ENCODE measurements around the gene BMPR1A. TPM values are rescaled to one million over a fixed set of nuclear protein-coding genes. Genes with fewer than 3 reads are reported as not detected.

Gene BMPR1A
- total RNA-seq, 4 donors from 2014 or later = 25.6 to 46.2 (median 34.7) TPM

DNA sequence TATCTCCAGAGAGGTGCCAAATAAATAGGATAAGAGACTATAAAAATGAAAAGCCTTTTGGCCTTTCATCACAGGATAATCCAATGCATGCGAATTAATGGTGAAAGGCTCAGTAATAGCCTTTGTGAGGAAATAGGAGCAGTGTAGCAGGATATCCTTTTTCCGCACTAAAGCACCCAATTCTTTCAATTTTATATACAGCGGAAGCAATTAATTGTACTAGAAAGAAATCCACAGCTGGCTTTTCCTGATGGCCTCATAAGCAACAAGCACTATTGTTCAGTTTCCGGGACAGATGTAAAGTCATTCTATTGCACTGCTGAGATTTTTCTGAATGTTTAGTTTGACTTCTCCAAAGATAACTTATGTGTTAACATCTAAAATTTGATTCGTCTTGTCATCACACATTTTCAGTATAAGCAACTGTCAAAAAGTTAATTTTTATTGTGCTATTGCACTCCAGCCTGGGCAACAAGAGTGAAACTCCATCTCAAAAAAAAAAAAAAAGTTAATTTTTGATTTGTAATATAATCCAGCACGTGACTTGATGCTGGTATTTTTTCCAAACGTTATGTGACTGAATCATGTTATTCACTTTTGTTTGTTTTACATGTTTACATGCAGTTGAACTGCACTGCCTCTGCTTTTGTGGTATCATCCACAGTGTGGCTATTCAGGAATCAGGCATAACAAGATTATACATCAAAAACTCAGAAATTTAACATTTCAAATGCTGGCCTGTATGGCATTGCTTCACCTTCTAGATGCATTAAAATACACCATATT lies 8.4 kb upstream of the BMPR1A start:
- TF ChIP-seq, protein P1, sequence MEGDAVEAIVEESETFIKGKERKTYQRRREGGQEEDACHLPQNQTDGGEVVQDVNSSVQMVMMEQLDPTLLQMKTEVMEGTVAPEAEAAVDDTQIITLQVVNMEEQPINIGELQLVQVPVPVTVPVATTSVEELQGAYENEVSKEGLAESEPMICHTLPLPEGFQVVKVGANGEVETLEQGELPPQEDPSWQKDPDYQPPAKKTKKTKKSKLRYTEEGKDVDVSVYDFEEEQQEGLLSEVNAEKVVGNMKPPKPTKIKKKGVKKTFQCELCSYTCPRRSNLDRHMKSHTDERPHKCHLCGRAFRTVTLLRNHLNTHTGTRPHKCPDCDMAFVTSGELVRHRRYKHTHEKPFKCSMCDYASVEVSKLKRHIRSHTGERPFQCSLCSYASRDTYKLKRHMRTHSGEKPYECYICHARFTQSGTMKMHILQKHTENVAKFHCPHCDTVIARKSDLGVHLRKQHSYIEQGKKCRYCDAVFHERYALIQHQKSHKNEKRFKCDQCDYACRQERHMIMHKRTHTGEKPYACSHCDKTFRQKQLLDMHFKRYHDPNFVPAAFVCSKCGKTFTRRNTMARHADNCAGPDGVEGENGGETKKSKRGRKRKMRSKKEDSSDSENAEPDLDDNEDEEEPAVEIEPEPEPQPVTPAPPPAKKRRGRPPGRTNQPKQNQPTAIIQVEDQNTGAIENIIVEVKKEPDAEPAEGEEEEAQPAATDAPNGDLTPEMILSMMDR (IDR thresholded peaks at IDR 0.05; ENCODE audit: low read depth) = no peak

DNA sequence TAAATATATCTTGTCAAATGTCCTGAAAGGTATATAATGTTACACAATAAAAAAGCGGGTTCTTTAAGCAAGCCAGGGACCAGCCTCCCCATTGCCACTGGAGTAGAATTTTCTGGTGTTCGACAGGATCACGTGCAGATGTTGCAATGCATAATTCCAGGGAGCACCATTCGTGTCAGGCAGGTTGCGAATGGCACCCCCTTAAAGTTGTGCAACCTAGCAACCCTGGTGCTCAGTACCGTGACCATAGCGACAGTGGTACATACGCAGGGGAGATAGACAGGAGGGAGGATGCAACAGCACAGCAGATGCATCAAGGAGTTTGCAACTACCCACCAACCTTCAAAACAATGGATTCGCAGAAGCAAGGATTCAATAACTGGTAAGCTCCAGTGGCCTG lies 6.6 kb upstream of the BMPR1A start:
- TF ChIP-seq, protein P1 (IDR thresholded peaks at IDR 0.05; ENCODE audit: low read depth) = no peak

DNA sequence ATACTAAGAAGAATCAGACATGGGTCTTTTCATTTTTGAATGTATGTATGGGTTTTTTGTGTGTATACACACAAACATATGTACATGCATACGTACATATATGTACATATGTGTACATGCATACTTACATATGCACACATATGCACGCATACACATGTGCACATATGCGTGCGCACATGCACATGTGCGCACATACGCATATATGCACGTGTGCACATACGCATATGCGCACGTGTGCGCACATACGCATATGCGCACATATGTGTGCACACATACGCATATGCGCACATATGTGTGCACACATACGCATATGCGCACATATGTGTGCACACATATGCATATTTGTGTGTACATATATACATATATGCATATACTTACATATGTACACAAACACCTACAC lies 4.9 kb upstream of the BMPR1A start:
- TF ChIP-seq, protein P1 (IDR thresholded peaks at IDR 0.05; ENCODE audit: low read depth) = no peak

DNA sequence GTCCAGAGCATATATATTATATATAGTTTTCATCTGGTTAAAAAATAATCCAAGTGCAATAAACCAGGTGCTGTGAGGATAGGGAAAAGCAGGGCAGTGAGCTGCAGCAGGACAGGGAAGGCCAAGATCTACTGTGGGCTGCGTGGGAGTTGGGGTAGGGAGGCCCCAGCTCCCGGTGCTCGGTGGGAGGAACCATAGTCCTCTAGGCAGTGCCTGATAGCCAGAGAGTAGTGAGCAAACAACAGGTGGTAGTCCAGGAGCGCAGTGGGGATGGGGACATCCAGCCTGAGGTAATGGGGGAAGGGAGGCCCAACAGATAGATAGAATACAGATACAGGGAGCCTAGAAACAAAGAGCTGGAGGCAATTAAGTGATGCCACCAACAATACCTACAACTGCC lies 4.1 kb upstream of the BMPR1A start:
- TF ChIP-seq, protein P1 (IDR thresholded peaks at IDR 0.05; ENCODE audit: low read depth) = no peak

DNA sequence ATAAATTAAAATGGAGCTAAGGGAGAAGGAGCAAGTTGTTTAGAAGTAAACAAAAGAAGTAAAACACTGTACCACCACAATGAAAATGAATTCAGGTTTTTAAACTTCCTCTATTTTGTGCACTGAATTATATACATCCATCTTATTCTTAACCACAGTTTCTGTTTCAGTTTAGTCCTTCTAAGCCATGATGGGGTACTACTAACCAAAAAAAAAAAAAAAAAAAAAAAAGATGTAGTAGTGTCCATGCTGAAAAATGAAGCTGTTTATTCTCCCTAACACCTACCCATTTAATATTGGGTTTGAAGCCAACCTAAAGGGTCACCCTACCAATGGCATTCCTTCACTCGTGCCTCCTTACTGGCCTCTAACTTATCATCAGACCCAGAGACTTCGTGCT lies 3.4 kb upstream of the BMPR1A start:
- TF ChIP-seq, protein P1 (IDR thresholded peaks at IDR 0.05; ENCODE audit: low read depth) = no peak

DNA sequence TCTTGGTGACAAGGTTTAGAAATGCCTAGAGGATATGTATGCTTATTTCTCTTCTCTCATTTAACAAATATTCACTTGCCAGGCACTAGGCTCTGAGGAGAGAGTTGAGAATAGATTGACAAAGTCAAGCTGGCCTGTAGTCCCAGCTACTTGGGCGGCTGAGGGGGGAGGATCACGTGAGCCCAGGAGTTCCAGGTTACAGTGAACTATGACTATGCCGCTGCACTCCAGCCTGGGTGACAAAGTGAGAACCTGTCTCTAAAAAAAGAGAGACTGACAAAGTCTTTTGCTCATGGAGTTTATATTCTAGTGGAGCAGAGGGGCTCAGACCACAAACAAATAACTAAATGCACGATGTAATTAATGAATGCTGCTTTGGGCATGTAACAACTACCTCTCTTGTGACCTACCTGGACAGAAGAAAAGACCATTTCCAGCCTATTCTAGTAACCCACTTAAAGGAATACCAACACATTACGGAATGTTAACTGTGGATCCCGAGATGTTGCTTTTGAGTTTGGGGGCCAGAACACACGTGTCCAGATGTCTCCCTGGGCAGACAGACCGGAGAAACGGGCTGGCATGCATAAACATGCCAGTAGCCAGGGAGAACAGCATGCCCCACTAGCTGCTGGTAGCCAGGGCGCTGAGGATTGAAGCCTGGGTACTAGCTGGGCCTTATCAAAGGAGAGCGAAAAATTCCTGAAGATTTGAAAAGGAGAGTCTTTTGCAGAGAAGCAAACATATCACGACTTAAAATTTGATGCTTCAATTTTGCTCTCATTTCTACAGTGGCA lies 2.6 kb upstream of the BMPR1A start:
- TF ChIP-seq, protein P1 (IDR thresholded peaks at IDR 0.05; ENCODE audit: low read depth) = no peak

DNA sequence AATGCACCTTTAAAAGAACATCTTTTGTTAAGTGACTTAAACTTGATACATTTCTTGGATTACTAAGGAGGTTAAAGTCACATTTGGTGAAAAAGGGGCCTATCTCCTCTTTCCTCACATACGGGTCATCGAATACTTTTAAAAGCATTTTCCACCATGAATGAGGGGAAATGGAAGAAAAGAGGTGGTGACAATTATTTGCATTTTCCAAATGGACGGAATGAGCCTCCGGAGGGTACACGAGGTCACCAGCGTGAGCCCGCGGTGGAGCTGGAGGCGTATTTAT lies 1.0 kb upstream of the BMPR1A start:
- TF ChIP-seq, protein P1 (IDR thresholded peaks at IDR 0.05; ENCODE audit: low read depth) = no peak
